SU-DHL-6 (cell line): Measurements from ENCODE around the gene UBR4.

Experiments used
- CTCF ChIP-seq: fragments of 200-600 bp; sonication (generic); IDR thresholded peaks from one replicate; pipeline ENCODE4 v1.5.1; 2017; ENCODE audit warnings: antibody characterized with exemption, mild to moderate bottlenecking, low read length, moderate library complexity; ENCODE audit not compliant: insufficient read depth, poor library complexity, severe bottlenecking
- EZH2phosphoT487 ChIP-seq: fragments of 200-600 bp; sonication (generic), shearing (Covaris generic); conservative IDR thresholded peaks from 2 replicates; pipeline ENCODE4 v1.6.1; 2018; ENCODE audit warnings: mild to moderate bottlenecking, antibody characterized with exemption, low read length, moderate library complexity, mixed read lengths

DNA sequence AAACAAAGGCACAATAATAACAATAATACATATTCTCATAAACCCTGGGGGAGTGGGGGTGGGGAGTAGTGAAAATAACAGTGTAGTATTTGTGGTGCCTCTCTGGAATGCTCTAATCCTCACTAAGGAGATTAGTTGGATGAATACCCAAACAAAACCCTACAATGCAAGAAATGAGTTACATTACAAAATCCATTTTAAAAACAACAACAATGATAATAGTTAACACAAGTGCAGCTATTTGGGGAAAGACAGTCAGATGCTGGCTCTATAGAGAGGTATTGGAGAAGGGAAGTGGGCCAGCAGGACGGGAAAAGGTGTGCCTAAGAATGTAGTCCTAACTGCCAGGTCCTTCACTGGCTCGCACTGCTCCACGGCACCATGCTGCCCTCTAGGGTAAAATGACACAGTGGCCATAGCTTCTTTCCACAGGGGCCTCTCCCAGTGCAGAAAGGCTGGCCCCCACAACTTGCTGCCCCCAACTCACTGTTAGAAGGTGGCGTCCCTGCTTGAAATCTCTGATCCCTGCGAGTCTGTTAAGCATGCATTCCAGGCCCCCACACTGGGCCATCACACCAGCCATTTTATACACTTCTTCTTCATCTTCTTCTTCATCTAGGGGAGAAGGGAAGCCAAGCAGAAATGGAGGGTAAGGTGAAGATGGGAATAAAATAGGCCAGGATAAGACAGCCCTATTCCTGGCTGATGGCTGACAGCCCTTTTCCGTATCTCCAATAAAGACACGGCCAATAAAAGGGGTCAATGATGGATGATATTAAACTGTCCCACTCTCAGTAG, 113.8 kb downstream of the UBR4 start:
- TF ChIP-seq CTCF (no peak), EZH2phosphoT487 (no peak)
